AG09309 (cell line): ENCODE results near the gene NVL.
A peak's percentile ranks its signal among the peaks of the same experiment; 100 is the strongest.

ENCODE experiments used
- DNase-seq: peaks from one replicate; pipeline ENCODE4 v3.0.0-alpha.2; 2010; ENCODE audit warnings: low read depth
- H3K4me3 ChIP-seq: 2 replicates; pipeline ENCODE4 v1.5.1; 2011; ENCODE audit warnings: mild to moderate bottlenecking, low read depth, low read length, moderate library complexity; ENCODE audit not compliant: control insufficient read depth
- CTCF ChIP-seq: IDR thresholded peaks from 2 replicates; pipeline ENCODE4 v1.5.1; 2011; ENCODE audit warnings: mild to moderate bottlenecking, low read depth, low read length, inconsistent platforms; ENCODE audit not compliant: insufficient read depth, control insufficient read depth; ENCODE audit errors: missing control alignments

NVL gene

DNA sequence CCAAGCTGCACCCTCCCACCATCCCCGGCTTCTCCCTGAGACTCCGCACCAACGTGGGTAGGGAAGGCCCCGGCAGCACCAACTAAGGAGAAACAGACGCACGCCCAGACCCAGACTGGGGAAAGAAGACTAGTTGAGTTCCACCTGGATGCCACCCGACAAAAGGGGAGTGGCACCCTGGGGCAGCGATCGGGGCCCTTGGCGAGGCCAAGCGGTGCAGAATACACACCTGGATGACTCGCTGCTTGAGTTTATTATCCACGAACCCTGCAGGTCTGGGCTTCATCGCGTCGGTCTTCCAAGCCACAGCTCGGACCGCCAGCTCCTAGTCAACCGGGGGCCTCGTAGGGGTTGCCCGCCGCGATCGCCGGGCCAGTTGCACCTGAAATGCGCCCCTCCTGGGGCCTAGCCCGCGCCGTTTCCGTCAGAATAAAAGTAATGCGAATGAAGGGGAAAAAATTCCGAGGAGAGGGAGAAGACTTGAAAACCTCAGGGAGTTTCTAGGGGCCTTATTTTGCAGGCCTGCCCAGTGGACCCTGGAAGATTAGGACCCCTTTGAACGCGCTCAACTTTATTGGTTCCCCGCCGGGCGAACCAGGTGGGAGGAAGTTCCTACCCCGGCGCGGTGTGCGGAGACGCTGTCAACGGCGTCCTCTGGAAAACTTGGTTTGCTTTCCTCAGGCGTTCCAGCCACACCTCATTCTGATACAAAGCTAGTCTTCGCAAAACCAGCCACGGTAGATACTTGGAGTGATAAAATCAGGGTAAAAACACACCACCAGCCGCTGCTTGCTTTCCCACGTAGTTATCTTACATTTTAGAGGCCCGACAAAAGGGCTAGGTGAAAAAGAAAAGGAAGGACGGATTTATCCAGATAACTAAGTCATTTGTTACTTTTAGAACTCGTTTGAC lies at the start of gene NVL:
Gene NVL (minus strand): TSS at position 331 of the 912 bp plus-strand sequence. CDS start 45 bp downstream, at position 286.
- no peak for TF ChIP-seq CTCF
- peak; percentile 35 for DNase-seq
- peak within 1 kb of the TSS; percentile 97 for H3K4me3 ChIP-seq

DNA sequence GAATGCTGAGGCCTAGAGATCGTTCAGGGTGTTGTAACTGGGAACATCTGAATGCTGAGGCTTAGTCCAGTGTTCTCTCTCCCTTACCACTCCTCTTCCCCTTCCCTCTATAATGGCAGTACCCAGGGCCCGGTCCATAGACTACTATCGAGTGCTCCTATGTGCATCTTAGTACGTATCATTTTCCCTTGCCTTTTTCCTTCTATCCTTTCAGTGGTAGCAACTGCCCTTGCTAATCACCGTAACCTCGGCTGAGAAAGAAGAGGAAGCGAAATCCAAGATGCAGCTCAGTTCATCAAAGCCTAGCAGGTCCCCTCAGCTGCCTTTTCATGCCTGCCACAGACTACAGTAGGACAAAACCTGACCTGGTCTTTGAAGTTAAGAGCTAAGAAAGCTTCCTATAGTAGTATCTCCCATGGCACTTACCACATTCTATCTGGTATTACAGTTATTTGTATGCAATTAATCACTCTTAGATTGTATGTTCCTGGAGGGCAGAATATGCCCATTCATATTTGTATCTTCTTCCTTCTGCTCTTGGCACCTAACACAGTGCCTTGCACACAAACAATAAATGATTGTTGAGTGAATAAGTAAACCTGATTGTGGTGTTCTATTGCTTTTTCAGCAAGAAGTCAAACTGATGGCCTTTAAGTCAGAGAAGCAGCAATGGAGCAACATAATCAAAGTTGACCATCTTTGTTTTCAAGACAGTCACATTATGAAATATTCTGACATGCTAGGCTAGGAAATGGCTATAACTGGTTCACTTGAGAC lies 49.1 kb upstream of the NVL start:
- H3K4me3 ChIP-seq: no peak overlapping the region
- TF ChIP-seq CTCF: no peak
- DNase-seq: no peak

GRCh38 chr1:224377676-224378006 lies 47.7 kb upstream of the NVL start:
- no peak for TF ChIP-seq CTCF
- no peak for DNase-seq
- H3K4me3 ChIP-seq: no peak overlapping the region

- no peak for DNase-seq
- no peak overlapping the region for H3K4me3 ChIP-seq
- TF ChIP-seq CTCF: no peak
Measured at GRCh38 chr1:224375059-224375458, 45.1 kb upstream of the NVL start.

DNA sequence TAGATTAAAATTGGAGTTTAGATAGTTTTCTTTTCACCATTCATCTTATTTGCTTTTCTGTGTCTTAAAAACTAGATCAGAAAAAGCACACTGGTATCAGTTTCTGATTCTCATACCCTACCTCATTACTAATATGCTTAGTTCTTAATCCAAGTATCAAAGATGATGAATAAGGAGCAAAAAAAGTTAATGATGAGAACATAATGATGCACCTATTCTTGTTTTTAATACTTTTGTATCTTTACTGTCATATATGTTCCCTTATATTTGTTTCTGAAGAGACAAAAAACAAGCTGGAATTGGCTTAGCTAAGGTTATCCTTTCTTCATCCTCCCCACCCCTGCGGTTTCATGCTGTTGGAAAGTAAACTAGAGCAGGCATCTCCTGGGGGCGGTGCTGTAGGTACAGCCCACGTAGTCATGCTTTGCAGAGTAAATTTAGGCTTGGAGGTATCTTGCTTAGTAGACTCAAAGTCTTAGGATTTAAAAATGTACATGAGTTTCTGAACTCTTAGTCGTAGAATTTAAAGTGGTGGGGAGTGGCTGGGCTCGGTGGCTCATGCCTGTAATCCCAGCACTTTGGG lies 43.1 kb upstream of the NVL start:
- no peak for TF ChIP-seq CTCF
- no peak for DNase-seq
- no peak overlapping the region for H3K4me3 ChIP-seq

GRCh38 chr1:224368409-224368808 lies 38.4 kb upstream of the NVL start:
- DNase-seq: no peak
- H3K4me3 ChIP-seq: no peak overlapping the region
- no peak for TF ChIP-seq CTCF
